LoVo (cell line): ENCODE measurements around the gene TPP1.

Experiments used
- DNase-seq: peaks from one replicate; pipeline ENCODE4 v3.0.0-alpha.2; 2016; ENCODE audit warnings: low spot score

TPP1 gene

GRCh38 chr11:6627762-6628241, 8.6 kb upstream of the TPP1 start:
- DNase-seq = no peak

GRCh38 chr11:6626971-6627761, 7.9 kb upstream of the TPP1 start:
- DNase-seq = no peak

GRCh38 chr11:6625832-6626420, 6.7 kb upstream of the TPP1 start:
- DNase-seq = no peak

- DNase-seq = no peak
Measured at GRCh38 chr11:6625156-6625831, 6.1 kb upstream of the TPP1 start.

GRCh38 chr11:6623391-6624363, 4.5 kb upstream of the TPP1 start:
- no peak for DNase-seq

- DNase-seq = no peak
Measured at GRCh38 chr11:6622261-6623171, 3.3 kb upstream of the TPP1 start.

GRCh38 chr11:6621711-6622211, 2.5 kb upstream of the TPP1 start:
- DNase-seq = no peak

GRCh38 chr11:6620636-6621035, 1.4 kb upstream of the TPP1 start:
- no peak for DNase-seq

- DNase-seq = no peak
Measured at GRCh38 chr11:6618117-6619003, 862 bp downstream of the TPP1 start.

- DNase-seq = no peak
Measured at GRCh38 chr11:6617315-6617781, 1.9 kb downstream of the TPP1 start.

- no peak for DNase-seq
Measured at GRCh38 chr11:6616596-6617250, 2.5 kb downstream of the TPP1 start.

GRCh38 chr11:6615882-6616585, 3.2 kb downstream of the TPP1 start:
- DNase-seq = no peak

GRCh38 chr11:6615046-6615445, 4.2 kb downstream of the TPP1 start:
- no peak for DNase-seq

GRCh38 chr11:6614446-6614845, 4.8 kb downstream of the TPP1 start:
- DNase-seq = no peak

GRCh38 chr11:6613496-6613895, 5.7 kb downstream of the TPP1 start:
- no peak for DNase-seq

GRCh38 chr11:6612213-6613041, 6.8 kb downstream of the TPP1 start, which contains the start of gene TAF10:
TSS of gene TAF10 (minus strand) at chr11:6612216. CDS start at chr11:6612189, 27 bp downstream.
- DNase-seq = peak; percentile 93

- no peak for DNase-seq
Measured at GRCh38 chr11:6611963-6612212, 7.3 kb downstream of the TPP1 start.
